22Rv1 (cell line): ENCODE results near the gene MT1F.

Experiments used
- CTCF ChIP-seq: fragments of 450-650 bp; IDR thresholded peaks from 2 replicates; pipeline ENCODE4 v1.5.1; 2017; ENCODE audit warnings: mild to moderate bottlenecking
- ZFX ChIP-seq: fragments of 450-650 bp; IDR thresholded peaks from 2 replicates; pipeline ENCODE4 v1.6.1; 2017; ENCODE audit warnings: antibody characterized with exemption, borderline replicate concordance

- TF ChIP-seq CTCF (no peak), ZFX (no peak)
Observed at GRCh38 chr16:56702836-56703235, 45.1 kb downstream of the MT1F start.
